HepG2 (cell line): ENCODE data around the gene CAMK2N2. TPM values are rescaled to one million over a fixed set of nuclear protein-coding genes. Genes with fewer than 3 reads are reported as not detected.
A peak's percentile ranks its signal among the peaks of the same experiment; 100 is the strongest.

ENCODE experiments used
- ATAC-seq: fragments of 200-7000 bp; cut with Tn5 transposase; 3 replicates; pipeline ENCODE4 v1.9.1; 2020; ENCODE audit warnings: mild to moderate bottlenecking, moderate library complexity
- BruUV-seq: library from RNA; stranded (reverse); fragments of 400-500 nt; replicated peaks from 2 replicates; lab custom pipeline; 2021; lab: Mats Ljungman, UMichigan
- CTCF ChIA-PET: fragments of 300-600 bp; formaldehyde crosslinking; extraction: SDS; loops from one replicate; lab custom pipeline; 2021; ENCODE audit warnings: low total read pairs, inconsistent platforms, low intra/inter-chr PET ratio; lab: Yijun Ruan, JAX
- POLR2A ChIA-PET: fragments of 350-600 bp; sonication (Branson Sonifier 250); formaldehyde crosslinking; loops from one replicate; lab custom pipeline; 2020; ENCODE audit warnings: antibody characterized with exemption, inconsistent platforms; lab: Yijun Ruan, JAX
- DNase-seq: peaks from one replicate; pipeline ENCODE4 v3.0.0-alpha.2; 2015; ENCODE audit warnings: low spot score
- FAIRE-seq: peaks from 3 replicates; lab custom pipeline; 2011; peaks lifted over from hg19 to GRCh38; lab: Jason Lieb, UNC
- H2AFZ ChIP-seq: one replicate; pipeline ENCODE4 v1.6.1; 2011; ENCODE audit warnings: low read length, inconsistent platforms
- H3K27ac ChIP-seq: fragments of 300-600 bp; 3 replicates; pipeline ENCODE4 v1.8.0; 2011; ENCODE audit warnings: mixed run types, mild to moderate bottlenecking, mixed read lengths, low read length, inconsistent platforms; ENCODE audit not compliant: insufficient read depth; ENCODE audit errors: extremely low read length
- H3K27me3 ChIP-seq, 2 experiments: fragments of 200-600 bp in 1 of 2; 2 replicates in 1 of 2; 3 replicates in 1 of 2; pipeline versions ENCODE4 v1.6.0 to v1.8.0; 2011; ENCODE audit warnings: low read length in 2 of 2, mild to moderate bottlenecking in 2 of 2, moderate library complexity in 2 of 2, inconsistent platforms in 1 of 2; ENCODE audit not compliant: insufficient read depth in 2 of 2, control insufficient read depth in 1 of 2
- H3K36me3 ChIP-seq, 2 experiments: fragments of 200-600 bp in 1 of 2; replicated peaks in 1 of 2; 2 replicates in 1 of 2; 3 replicates in 1 of 2; pipeline versions ENCODE4 v1.5.1 to v1.8.0; 2011; ENCODE audit warnings: low read length in 2 of 2, inconsistent platforms in 1 of 2; ENCODE audit not compliant: insufficient read depth in 2 of 2, control insufficient read depth in 1 of 2
- H3K4me1 ChIP-seq: 2 replicates; pipeline ENCODE4 v1.5.1; 2012; ENCODE audit warnings: low read length, inconsistent platforms; ENCODE audit not compliant: insufficient read depth
- H3K4me2 ChIP-seq: 2 replicates; pipeline ENCODE4 v1.6.0; 2011; ENCODE audit warnings: low read depth, low read length, inconsistent platforms
- H3K4me3 ChIP-seq, 3 experiments: fragments of 200-600 bp in 1 of 3; sonication (generic), shearing (Covaris generic) in 1 of 3; replicated peaks in 1 of 3; 2 replicates each; pipeline ENCODE4 v1.5.1; 2011 to 2016; ENCODE audit warnings: low read length in 3 of 3, inconsistent platforms in 2 of 3, low read depth in 2 of 3, mild to moderate bottlenecking in 2 of 3, control low read depth in 1 of 3, mixed read lengths in 1 of 3; ENCODE audit not compliant: insufficient read depth in 1 of 3
- H3K79me2 ChIP-seq: one replicate; pipeline ENCODE4 v1.6.1; 2011; ENCODE audit warnings: low read length, inconsistent platforms; ENCODE audit not compliant: insufficient read depth
- H3K9ac ChIP-seq: 2 replicates; pipeline ENCODE4 v1.6.0; 2011; ENCODE audit warnings: mild to moderate bottlenecking, low read depth, low read length, inconsistent platforms; ENCODE audit not compliant: insufficient read depth
- H3K9me3 ChIP-seq: 2 replicates; pipeline ENCODE4 v1.5.1; 2012; ENCODE audit warnings: mild to moderate bottlenecking, low read length
- H4K20me1 ChIP-seq: 2 replicates; pipeline ENCODE4 v1.6.0; 2011; ENCODE audit warnings: inconsistent platforms, mild to moderate bottlenecking, low read length, moderate library complexity; ENCODE audit not compliant: insufficient read depth
- CEBPG ChIP-seq: IDR thresholded peaks from 2 replicates; pipeline ENCODE4 v1.6.1; 2016
- CTCF ChIP-seq: sonication (generic); formaldehyde crosslinking; IDR thresholded peaks from 2 replicates; pipeline ENCODE4 v1.5.0; 2020; ENCODE audit warnings: mild to moderate bottlenecking, missing genetic modification reagents, moderate library complexity
- MEIS1 ChIP-seq: sonication (generic); formaldehyde crosslinking; IDR thresholded peaks from 2 replicates; pipeline ENCODE4 v1.9.0; 2021; ENCODE audit warnings: mild to moderate bottlenecking, missing genetic modification reagents, moderate library complexity, borderline replicate concordance
- SIN3B ChIP-seq: fragments of 150-350 bp; IDR thresholded peaks from 2 replicates; pipeline ENCODE4 v1.6.1; 2014; ENCODE audit warnings: low read length
- ZNF335 ChIP-seq: sonication (generic); formaldehyde crosslinking; IDR thresholded peaks from 2 replicates; pipeline ENCODE4 v1.4.0; 2020; ENCODE audit warnings: missing genetic modification reagents
- ZNF652 ChIP-seq: IDR thresholded peaks from 2 replicates; pipeline ENCODE4 v1.6.1; 2016; ENCODE audit warnings: low read depth, borderline replicate concordance
- WGBS: methylation state at CpG from one replicate; pipeline ENCODE4 v1.1.6; 2017; ENCODE audit warnings: low lambda C conversion rate; 5-methylcytosine and 5-hydroxymethylcytosine counted together
- in situ Hi-C: cut with HindIII; loops from 2 replicates; pipeline ENCODE4 v1.10.0; 2017; ENCODE audit warnings: low pct_unique_long_range_greater_than_20kb; ENCODE audit not compliant: extremely low pct_ligation_motif_present
- intact Hi-C: fragments of 100-400 bp; cut with micrococcal nuclease; formaldehyde crosslinking; loops from one replicate; pipeline ENCODE4 v1.10.0; 2022; ENCODE audit not compliant: unreplicated experiment
- polyA plus RNA-seq, 8 experiments: library from polyadenylated mRNA; depleted of rRNA in 3 of 8; stranded (reverse) in 7 of 8; unstranded in 1 of 8; fragments of >200 nt; fragmentation: Illumina TruSeq in 4 of 8; extraction: Trizol in 4 of 8; gene quantifications; 2 replicates each; pipeline versions ENCODE4 v1.2.1 to v1.2.3, GENCODE V29; 2011 to 2016; ENCODE audit warnings: low read depth in 4 of 8, missing spikeins in 1 of 8, mixed read lengths in 1 of 8; ENCODE audit not compliant: insufficient read depth in 1 of 8
- total RNA-seq, 5 experiments: library from RNA; depleted of rRNA; stranded (reverse); fragments of >200 nt; fragmentation: Illumina TruSeq; extraction: Trizol; gene quantifications; 2 replicates each; pipeline ENCODE4 v1.2.3, GENCODE V29; 2016; ENCODE audit warnings: low read depth in 1 of 5

CAMK2N2 gene
- total and polyA plus RNA-seq, 2 of the 13 experiments (the other 11 are each of a cell fraction or from before 2014, with no cell fraction given), result 0.12 to 0.27 TPM

GRCh38 chr3:184306341-184306972 lies 45.1 kb upstream of the CAMK2N2 start:
- no TSS peak for BruUV-seq
- Histone ChIP-seq H3K4me3 (no peak overlapping the region), H3K9ac (no peak overlapping the region), H3K9me3 (no peaks in the 10 kb centered on the region), H3K79me2 (peaks cover 4% of the 10 kb centered on the region), H3K4me2 (no peak overlapping the region), H3K27me3 (no peaks in the 10 kb centered on the region; a peak in 1 of 5 replicates), H2AFZ (no peak overlapping the region), H3K4me1 (0 out of 2 replicates have a peak, but pooled peaks cover 5% of the 10 kb centered on the region), H4K20me1 (no peaks in the 10 kb centered on the region), H3K27ac (no peak overlapping the region), H3K36me3 (peaks cover 32 to 76% of the 10 kb centered on the region in 2 experiments)
- ATAC-seq, result no peak
- no peak for FAIRE-seq
- POLR2A ChIA-PET, result no interaction called here
- TF ChIP-seq ZNF335 (CRISPR knock-in tag), result no peak
- TF ChIP-seq SIN3B, result no peak
- intact Hi-C loops, result no loop called here
- CTCF ChIA-PET, result no interaction called here
- in situ Hi-C loops, result no loop called here
- WGBS, result 98% methylated on average over 4 of the region's 4 CpGs
- DNase-seq, result no peak

GRCh38 chr3:184305577-184305976 lies 44.2 kb upstream of the CAMK2N2 start:
- CTCF ChIA-PET, result no interaction called here
- ATAC-seq (peak; percentile 69), FAIRE-seq (peak; percentile 47), DNase-seq (no peak)
- Histone ChIP-seq H4K20me1 (no peaks in the 10 kb centered on the region), H3K4me3 (no peak overlapping the region), H3K4me1 (peaks cover 13% of the 10 kb centered on the region), H3K9me3 (no peaks in the 10 kb centered on the region), H3K27ac (no peak overlapping the region), H3K27me3 (no peaks in the 10 kb centered on the region; a peak in 1 of 5 replicates), H3K9ac (no peak overlapping the region), H2AFZ (no peak overlapping the region), H3K36me3 (peaks cover 32 to 82% of the 10 kb centered on the region in 2 experiments)
- no TSS peak for BruUV-seq
- intact Hi-C loops, result no loop called here
- in situ Hi-C loops, result no loop called here
- TF ChIP-seq MEIS1 (CRISPR knock-in tag) (no peak), CEBPG (CRISPR knock-in tag) (no peak), ZNF652 (peak; percentile 68), CTCF (CRISPR knock-in tag) (peak; percentile 37; the same call in 1 of the 2 replicates)
- TF ChIP-seq, all 625 proteins: peak for 2
- POLR2A ChIA-PET, result no interaction called here
- 86% methylated on average over 1 of the region's 1 CpG for WGBS
- H3K79me2 ChIP-seq, result peaks cover 10% of the 10 kb centered on the region
- no peak overlapping the region for H3K4me2 ChIP-seq
